ENCODE measurements around the gene IHH. TPM values are rescaled to one million over a fixed set of nuclear protein-coding genes. Genes with fewer than 3 reads are reported as not detected.
A peak's percentile ranks its signal among the peaks of the same experiment; 100 is the strongest.

Gene IHH
- total RNA-seq, 1 donor from 2014 or later = 10.8 TPM

DNA sequence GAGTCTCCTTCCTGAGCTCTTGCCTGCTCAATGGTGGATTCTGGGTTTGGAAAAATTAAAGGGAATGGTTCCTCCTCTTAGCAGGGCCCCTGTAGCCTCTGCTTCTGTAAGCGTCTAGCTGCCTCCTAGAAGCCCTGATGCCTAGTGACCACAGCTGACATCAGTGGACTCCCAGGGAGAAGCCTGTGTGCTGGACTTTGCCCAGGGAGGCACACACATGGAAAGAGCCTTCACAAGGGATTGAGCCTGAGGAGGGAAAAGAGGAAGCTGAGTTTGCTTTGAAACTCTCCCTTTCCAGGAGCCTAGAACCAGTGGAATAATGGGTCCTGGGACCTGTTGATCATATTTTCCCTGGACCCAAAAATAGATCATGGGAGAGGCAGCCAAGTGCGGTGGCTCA is 18.0 kb downstream of the IHH start:
- no peaks in the 10 kb centered on the region for H3K36me3 Mint-ChIP-seq
- no peak for TF ChIP-seq CTCF (conservative IDR thresholded peaks at IDR 0.05)
- no peaks in the 10 kb centered on the region for H3K9me3 Mint-ChIP-seq
- H3K4me3 Mint-ChIP-seq = no peak overlapping the region
- H3K27ac Mint-ChIP-seq = no peak overlapping the region
- peaks cover 5% of the 10 kb centered on the region for H3K4me1 Mint-ChIP-seq (ENCODE audit: unreplicated experiment)
- no peak for DNase-seq (ENCODE audit: extremely low spot score, unreplicated experiment)
- H3K27me3 Mint-ChIP-seq = peaks cover 79% of the 10 kb centered on the region

DNA sequence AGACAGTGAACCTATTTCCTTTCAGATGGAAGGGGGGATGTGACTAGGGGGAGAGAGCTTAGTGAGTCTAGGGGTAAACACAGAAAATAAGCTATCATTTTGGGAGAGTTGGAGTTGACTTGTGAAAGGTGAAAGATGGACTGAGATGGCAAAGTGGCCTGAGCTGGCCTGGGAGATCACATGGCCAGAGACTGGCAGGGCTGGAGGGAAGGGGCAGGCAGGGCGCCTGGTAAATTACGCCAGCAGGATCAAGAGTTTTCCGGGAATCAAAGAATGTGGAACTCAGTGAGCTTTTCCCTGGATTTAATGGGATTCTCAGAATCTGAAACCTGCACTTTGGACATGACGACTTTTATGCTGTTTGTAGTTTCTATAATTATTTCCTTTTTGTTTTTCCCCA is 18.6 kb downstream of the IHH start:
- Mint-ChIP-seq H3K9me3 (no peaks in the 10 kb centered on the region), H3K4me1 (ENCODE audit: unreplicated experiment) (peaks cover 5% of the 10 kb centered on the region), H3K27ac (no peak overlapping the region), H3K4me3 (no peak overlapping the region), H3K27me3 (peaks cover 79% of the 10 kb centered on the region), H3K36me3 (no peaks in the 10 kb centered on the region)
- DNase-seq (ENCODE audit: extremely low spot score, unreplicated experiment) = no peak
- no peak for TF ChIP-seq CTCF (conservative IDR thresholded peaks at IDR 0.05)

DNA sequence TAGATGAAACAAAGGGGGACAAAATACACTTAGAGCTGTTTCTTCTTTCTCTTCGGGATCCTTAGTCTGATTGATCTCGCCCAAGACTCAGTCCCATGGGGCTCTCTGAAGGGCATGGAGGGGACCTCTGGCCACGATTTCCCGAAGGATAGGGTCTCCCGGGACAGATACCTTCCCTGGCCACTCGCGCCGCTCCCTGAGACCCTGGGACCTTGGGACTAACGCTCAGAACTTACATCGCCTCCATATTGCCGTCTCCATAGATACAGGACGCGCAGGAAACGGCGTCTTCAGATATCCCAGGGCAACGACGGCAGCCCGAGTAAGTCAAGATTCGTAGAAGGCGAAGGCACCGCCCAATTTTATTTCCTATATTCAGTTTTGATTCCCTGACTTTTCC is 19.5 kb downstream of the IHH start, which contains the start of gene CFAP65:
CFAP65 (minus strand) TSS at position 265 of the 400 bp plus-strand sequence. CDS start 2,468 bp downstream, outside the sequence.
- TF ChIP-seq CTCF (conservative IDR thresholded peaks at IDR 0.05) = no peak
- Mint-ChIP-seq H3K27ac (no peak within 1 kb of the TSS), H3K36me3 (no peaks in the 10 kb centered on the region), H3K4me3 (peak within 1 kb of the TSS; percentile 91), H3K9me3 (no peaks in the 10 kb centered on the region), H3K27me3 (peaks cover 82% of the 10 kb centered on the region), H3K4me1 (ENCODE audit: unreplicated experiment) (peaks cover 5% of the 10 kb centered on the region)
- no peak for DNase-seq (ENCODE audit: extremely low spot score, unreplicated experiment)

GRCh38 chr2:219038600-219038999 is 22.1 kb downstream of the IHH start:
- no peak for TF ChIP-seq CTCF (conservative IDR thresholded peaks at IDR 0.05)
- Mint-ChIP-seq H3K36me3 (no peaks in the 10 kb centered on the region), H3K9me3 (no peaks in the 10 kb centered on the region), H3K4me1 (ENCODE audit: unreplicated experiment) (peaks cover 5% of the 10 kb centered on the region), H3K27ac (no peak overlapping the region), H3K4me3 (no peak overlapping the region), H3K27me3 (peaks cover 95% of the 10 kb centered on the region)
- DNase-seq (ENCODE audit: extremely low spot score, unreplicated experiment) = no peak

GRCh38 chr2:219037783-219038499 is 22.8 kb downstream of the IHH start:
- no peak for DNase-seq (ENCODE audit: extremely low spot score, unreplicated experiment)
- no peaks in the 10 kb centered on the region for H3K36me3 Mint-ChIP-seq
- no peak overlapping the region for H3K4me3 Mint-ChIP-seq
- no peak overlapping the region for H3K27ac Mint-ChIP-seq
- H3K4me1 Mint-ChIP-seq (ENCODE audit: unreplicated experiment) = peaks cover 5% of the 10 kb centered on the region
- no peak for TF ChIP-seq CTCF (conservative IDR thresholded peaks at IDR 0.05)
- no peaks in the 10 kb centered on the region for H3K9me3 Mint-ChIP-seq
- peaks cover 95% of the 10 kb centered on the region for H3K27me3 Mint-ChIP-seq
